Measurements from ENCODE around the gene PLCL2. TPM values are rescaled to one million over a fixed set of nuclear protein-coding genes. Genes with fewer than 3 reads are reported as not detected.

Gene PLCL2
- total and polyA plus RNA-seq, 2 experiments from 2014 or later: 1.6 to 9.7 TPM

GRCh38 chr3:16942955-16943354 lies 58.2 kb downstream of the PLCL2 start:
- Histone ChIP-seq H3K36me3 (ENCODE audit: insufficient read depth) (no peaks in the 10 kb centered on the region), H3F3A (replicated peaks; ENCODE audit: low read depth) (no peaks in the 10 kb centered on the region), H3K4me2 (no peak overlapping the region), H3K4me3 (no peak overlapping the region), H2AFZ (no peak overlapping the region), H3K9me2 (ENCODE audit: insufficient read depth) (no peaks in the 10 kb centered on the region), H3K4me1 (ENCODE audit: insufficient read depth) (no peaks in the 10 kb centered on the region), H4K20me1 (replicated peaks; ENCODE audit: insufficient read depth) (no peaks in the 10 kb centered on the region), H3K27ac (ENCODE audit: low read depth) (no peak overlapping the region), H3K27me3 (ENCODE audit: insufficient read depth) (no peaks in the 10 kb centered on the region), H3K79me2 (replicated peaks; ENCODE audit: insufficient read depth) (no peaks in the 10 kb centered on the region)
- Mint-ChIP-seq H3K4me1 (no peaks in the 10 kb centered on the region), H3K27me3 (ENCODE audit: insufficient read depth, low read depth, poor library complexity) (no peaks in the 10 kb centered on the region), H3K36me3 (ENCODE audit: low read depth) (no peaks in the 10 kb centered on the region), H3K9me3 (no peaks in the 10 kb centered on the region), H3K27ac (no peak overlapping the region), H3K4me3 (no peak overlapping the region)
- TF ChIP-seq POLR2AphosphoS5 (IDR thresholded peaks at IDR 0.05; ENCODE audit: low read depth) (no peak), NANOG (IDR thresholded peaks at IDR 0.05; ENCODE audit: borderline replicate concordance) (no peak), JUNB (IDR thresholded peaks at IDR 0.05; ENCODE audit: unreplicated experiment) (no peak), EZH2 (IDR thresholded peaks at IDR 0.05; ENCODE audit: low read depth, unreplicated experiment) (no peak), ZNF462 (CRISPR knock-in tag; IDR thresholded peaks at IDR 0.05) (no peak), STAT1 (IDR thresholded peaks at IDR 0.05; ENCODE audit: unreplicated experiment) (no peak), EZH2phosphoT487 (IDR thresholded peaks at IDR 0.05; ENCODE audit: unreplicated experiment) (no peak), ZNF331 (CRISPR knock-in tag; IDR thresholded peaks at IDR 0.05; ENCODE audit: low read depth) (no peak)
- TF ChIP-seq, protein P1, sequence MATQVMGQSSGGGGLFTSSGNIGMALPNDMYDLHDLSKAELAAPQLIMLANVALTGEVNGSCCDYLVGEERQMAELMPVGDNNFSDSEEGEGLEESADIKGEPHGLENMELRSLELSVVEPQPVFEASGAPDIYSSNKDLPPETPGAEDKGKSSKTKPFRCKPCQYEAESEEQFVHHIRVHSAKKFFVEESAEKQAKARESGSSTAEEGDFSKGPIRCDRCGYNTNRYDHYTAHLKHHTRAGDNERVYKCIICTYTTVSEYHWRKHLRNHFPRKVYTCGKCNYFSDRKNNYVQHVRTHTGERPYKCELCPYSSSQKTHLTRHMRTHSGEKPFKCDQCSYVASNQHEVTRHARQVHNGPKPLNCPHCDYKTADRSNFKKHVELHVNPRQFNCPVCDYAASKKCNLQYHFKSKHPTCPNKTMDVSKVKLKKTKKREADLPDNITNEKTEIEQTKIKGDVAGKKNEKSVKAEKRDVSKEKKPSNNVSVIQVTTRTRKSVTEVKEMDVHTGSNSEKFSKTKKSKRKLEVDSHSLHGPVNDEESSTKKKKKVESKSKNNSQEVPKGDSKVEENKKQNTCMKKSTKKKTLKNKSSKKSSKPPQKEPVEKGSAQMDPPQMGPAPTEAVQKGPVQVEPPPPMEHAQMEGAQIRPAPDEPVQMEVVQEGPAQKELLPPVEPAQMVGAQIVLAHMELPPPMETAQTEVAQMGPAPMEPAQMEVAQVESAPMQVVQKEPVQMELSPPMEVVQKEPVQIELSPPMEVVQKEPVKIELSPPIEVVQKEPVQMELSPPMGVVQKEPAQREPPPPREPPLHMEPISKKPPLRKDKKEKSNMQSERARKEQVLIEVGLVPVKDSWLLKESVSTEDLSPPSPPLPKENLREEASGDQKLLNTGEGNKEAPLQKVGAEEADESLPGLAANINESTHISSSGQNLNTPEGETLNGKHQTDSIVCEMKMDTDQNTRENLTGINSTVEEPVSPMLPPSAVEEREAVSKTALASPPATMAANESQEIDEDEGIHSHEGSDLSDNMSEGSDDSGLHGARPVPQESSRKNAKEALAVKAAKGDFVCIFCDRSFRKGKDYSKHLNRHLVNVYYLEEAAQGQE (IDR thresholded peaks at IDR 0.05; ENCODE audit: unreplicated experiment): no peak
- ATAC-seq (no peak), DNase-seq (ENCODE audit: low spot score) (no peak)

Measured in GM23338 (cell line).